ENCODE measurements around the gene LFNG.

LFNG gene

DNA sequence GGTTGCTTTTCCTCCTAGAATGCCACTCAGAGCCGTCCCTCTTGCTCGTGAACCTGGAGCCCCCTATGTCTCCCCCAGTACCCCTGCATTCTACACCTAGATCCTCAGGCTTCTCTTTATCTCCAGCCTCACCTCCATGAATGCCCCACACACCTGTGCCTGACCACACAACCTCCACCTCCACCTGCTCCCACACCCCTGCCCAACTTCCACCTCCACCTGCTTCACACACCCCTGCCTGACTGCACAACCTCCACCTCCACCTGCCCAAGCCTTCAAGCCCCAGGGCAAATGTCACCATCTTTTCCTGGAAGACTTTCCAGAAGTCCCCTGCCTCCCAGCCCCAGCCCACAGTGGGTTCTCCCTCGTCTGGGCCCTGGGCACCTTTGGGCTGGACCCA, 6.9 kb upstream of the LFNG start:
- ChIA-PET POLR2A (no interaction called here), CTCF (no interaction called here)

DNA sequence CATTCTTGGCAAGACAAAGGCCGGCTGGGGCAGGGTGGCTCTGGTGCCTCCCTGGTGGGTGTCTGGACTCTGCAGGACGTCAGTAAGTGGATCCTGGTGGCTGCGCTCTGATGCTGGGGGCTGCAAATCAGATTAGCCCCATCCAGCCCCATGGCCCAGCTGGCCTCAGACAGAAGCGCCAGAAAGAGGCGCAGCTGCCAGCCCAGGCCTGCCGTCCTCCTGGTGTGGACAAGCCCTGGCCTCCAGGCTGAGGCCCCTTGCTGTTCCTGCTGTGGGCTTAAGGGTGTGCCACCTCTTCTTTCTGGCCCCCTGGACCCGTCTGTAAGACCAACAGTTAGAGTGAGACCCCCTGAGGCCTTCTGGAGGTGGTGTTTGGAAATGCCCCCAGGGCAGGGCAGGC, 5.9 kb upstream of the LFNG start:
- ChIA-PET CTCF (no interaction called here), POLR2A (no interaction called here)
- no peak for DNase-seq (ENCODE audit: extremely low spot score)
- TF ChIP-seq HDGF (IDR thresholded peaks at IDR 0.05; ENCODE audit: borderline replicate concordance): no peak
- TF ChIP-seq FOXK2 (IDR thresholded peaks at IDR 0.05): no peak
- TF ChIP-seq SP1 (IDR thresholded peaks at IDR 0.05): no peak
- no peak for TF ChIP-seq TARDBP (IDR thresholded peaks at IDR 0.05)
- TF ChIP-seq CTBP1 (IDR thresholded peaks at IDR 0.05; ENCODE audit: borderline replicate concordance): no peak
- no peak for TF ChIP-seq BHLHE40 (IDR thresholded peaks at IDR 0.05; ENCODE audit: borderline replicate concordance)
- TF ChIP-seq NFRKB (IDR thresholded peaks at IDR 0.05): no peak
- no peak for TF ChIP-seq ELF4 (IDR thresholded peaks at IDR 0.05)
- no peak for TF ChIP-seq SUZ12 (IDR thresholded peaks at IDR 0.05)
- no peak for TF ChIP-seq LEF1 (IDR thresholded peaks at IDR 0.05; ENCODE audit: borderline replicate concordance)
- TF ChIP-seq FOXA1 (IDR thresholded peaks at IDR 0.05): no peak
- TF ChIP-seq ARNT (IDR thresholded peaks at IDR 0.05): no peak
- no peak for TF ChIP-seq L3MBTL2 (conservative IDR thresholded peaks at IDR 0.05)

More for the DNA sequence above, 6.9 kb upstream of the LFNG start:
- TF ChIP-seq ZNF384 (IDR thresholded peaks at IDR 0.05) (no peak), HDGF (IDR thresholded peaks at IDR 0.05; ENCODE audit: borderline replicate concordance) (no peak), CTBP1 (IDR thresholded peaks at IDR 0.05; ENCODE audit: borderline replicate concordance) (no peak), NFRKB (IDR thresholded peaks at IDR 0.05) (no peak), FOXK2 (IDR thresholded peaks at IDR 0.05) (no peak), ARNT (IDR thresholded peaks at IDR 0.05) (no peak), SUZ12 (IDR thresholded peaks at IDR 0.05) (no peak), SP1 (IDR thresholded peaks at IDR 0.05) (no peak), ELF4 (IDR thresholded peaks at IDR 0.05) (no peak), LEF1 (IDR thresholded peaks at IDR 0.05; ENCODE audit: borderline replicate concordance) (no peak)
- no peak for DNase-seq (ENCODE audit: extremely low spot score)

DNA sequence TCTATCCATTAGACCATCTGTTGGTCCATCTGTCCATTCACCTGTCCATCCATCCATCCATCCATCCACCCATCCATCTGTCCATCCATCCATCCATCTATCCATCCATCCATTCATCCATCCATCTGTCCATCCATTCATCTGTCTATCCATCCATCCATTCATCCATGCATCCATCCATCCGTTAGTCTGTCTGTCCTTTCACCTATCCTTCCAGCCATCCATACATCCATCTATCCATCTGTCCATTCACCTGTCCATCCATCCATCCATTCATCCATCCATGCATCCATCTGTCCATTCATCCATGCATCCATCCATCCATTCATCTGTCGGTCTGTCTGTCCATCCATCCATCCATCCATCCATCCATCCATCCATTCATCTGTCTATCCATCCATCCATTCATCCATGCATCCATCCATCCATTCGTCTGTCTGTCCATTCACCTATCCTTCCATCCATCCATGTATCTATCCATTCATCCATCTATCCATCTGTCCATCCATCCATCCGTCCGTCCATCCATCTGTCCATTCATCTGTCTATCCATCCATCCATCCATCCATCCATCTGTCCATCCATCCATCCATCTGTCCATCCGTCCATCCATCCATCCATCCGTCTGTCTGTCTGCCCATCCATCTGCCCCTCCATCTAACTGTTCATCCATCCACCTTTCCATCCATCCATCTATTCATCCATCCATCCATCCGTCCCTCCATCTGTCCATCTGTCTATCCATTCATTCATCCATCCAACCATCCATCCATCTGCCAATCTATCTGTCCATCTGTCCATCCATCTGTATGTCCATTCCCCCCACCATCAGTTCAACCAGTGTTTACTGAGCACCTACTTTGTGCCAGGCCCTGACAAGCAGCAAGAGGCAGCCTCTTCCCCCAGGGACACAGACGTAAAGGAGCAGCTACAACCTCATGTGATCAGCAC, 4.8 kb upstream of the LFNG start:
- POLR2A ChIA-PET: no interaction called here
- CTCF ChIA-PET: no interaction called here
- DNase-seq (ENCODE audit: extremely low spot score): no peak
- no peak for TF ChIP-seq FOXM1 (IDR thresholded peaks at IDR 0.05; ENCODE audit: borderline replicate concordance)
- no peak for TF ChIP-seq FOXA1 (IDR thresholded peaks at IDR 0.05)
- TF ChIP-seq CTBP1 (IDR thresholded peaks at IDR 0.05; ENCODE audit: borderline replicate concordance): no peak
- no peak for TF ChIP-seq TARDBP (IDR thresholded peaks at IDR 0.05)
- TF ChIP-seq ELF4 (IDR thresholded peaks at IDR 0.05): no peak
- TF ChIP-seq, protein P1, sequence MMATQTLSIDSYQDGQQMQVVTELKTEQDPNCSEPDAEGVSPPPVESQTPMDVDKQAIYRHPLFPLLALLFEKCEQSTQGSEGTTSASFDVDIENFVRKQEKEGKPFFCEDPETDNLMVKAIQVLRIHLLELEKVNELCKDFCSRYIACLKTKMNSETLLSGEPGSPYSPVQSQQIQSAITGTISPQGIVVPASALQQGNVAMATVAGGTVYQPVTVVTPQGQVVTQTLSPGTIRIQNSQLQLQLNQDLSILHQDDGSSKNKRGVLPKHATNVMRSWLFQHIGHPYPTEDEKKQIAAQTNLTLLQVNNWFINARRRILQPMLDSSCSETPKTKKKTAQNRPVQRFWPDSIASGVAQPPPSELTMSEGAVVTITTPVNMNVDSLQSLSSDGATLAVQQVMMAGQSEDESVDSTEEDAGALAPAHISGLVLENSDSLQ (IDR thresholded peaks at IDR 0.05): no peak; the same call in 1 of the 2 replicates
- no peak for TF ChIP-seq ARNT (IDR thresholded peaks at IDR 0.05)
- TF ChIP-seq LEF1 (IDR thresholded peaks at IDR 0.05; ENCODE audit: borderline replicate concordance): no peak
- no peak for TF ChIP-seq HDGF (IDR thresholded peaks at IDR 0.05; ENCODE audit: borderline replicate concordance)

DNA sequence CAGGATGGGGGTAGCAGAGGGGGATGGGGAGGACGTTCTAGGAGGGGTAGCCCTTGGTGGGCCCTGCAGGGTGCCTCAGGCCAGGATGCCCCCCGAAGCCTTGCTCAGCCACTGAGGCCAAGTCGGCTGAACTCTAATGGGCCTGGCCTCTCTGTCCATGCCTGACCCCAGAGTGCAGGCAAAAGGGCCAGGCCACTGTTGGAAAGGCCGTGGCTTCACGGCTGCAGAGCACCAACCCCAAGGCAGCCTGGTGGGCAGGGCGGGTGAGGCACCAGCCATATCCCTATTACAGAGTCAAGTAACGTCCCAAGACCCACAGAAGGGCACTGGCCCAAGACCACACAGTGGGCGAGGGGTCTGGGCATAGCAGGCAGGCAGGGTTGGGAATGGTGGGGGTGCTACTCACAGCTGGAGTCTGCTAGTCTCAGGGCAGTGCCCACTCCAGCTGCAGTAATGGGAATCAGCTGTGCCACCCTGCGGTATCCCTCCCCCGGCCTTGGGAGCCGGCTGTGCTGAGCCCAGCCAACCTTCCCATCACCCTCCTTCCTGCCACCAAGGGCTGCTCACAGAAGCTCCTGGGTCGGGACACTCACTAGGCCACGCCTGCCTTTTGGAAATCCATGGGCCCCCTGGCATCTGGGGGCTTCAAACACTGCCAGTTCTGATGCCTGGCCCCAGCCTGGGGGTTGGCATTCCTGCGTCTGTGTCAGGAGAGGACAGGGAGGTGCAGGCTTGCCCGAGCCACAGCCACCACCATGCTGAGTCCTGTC, 4.0 kb upstream of the LFNG start:
- POLR2A ChIA-PET: no interaction called here
- DNase-seq (ENCODE audit: extremely low spot score): no peak
- CTCF ChIA-PET: no interaction called here
- TF ChIP-seq NFRKB (IDR thresholded peaks at IDR 0.05): no peak
- no peak for TF ChIP-seq SP1 (IDR thresholded peaks at IDR 0.05)
- TF ChIP-seq, protein P1 (IDR thresholded peaks at IDR 0.05): no peak
- no peak for TF ChIP-seq HDGF (IDR thresholded peaks at IDR 0.05; ENCODE audit: borderline replicate concordance)
- no peak for TF ChIP-seq BHLHE40 (IDR thresholded peaks at IDR 0.05; ENCODE audit: borderline replicate concordance)
- no peak for TF ChIP-seq ZNF384 (IDR thresholded peaks at IDR 0.05)
- TF ChIP-seq FOXA1 (IDR thresholded peaks at IDR 0.05): no peak
- TF ChIP-seq FOXM1 (IDR thresholded peaks at IDR 0.05; ENCODE audit: borderline replicate concordance): no peak
- TF ChIP-seq FOXK2 (IDR thresholded peaks at IDR 0.05): no peak
- TF ChIP-seq LEF1 (IDR thresholded peaks at IDR 0.05; ENCODE audit: borderline replicate concordance): no peak
- TF ChIP-seq CTBP1 (IDR thresholded peaks at IDR 0.05; ENCODE audit: borderline replicate concordance): no peak
- no peak for TF ChIP-seq L3MBTL2 (conservative IDR thresholded peaks at IDR 0.05)
- TF ChIP-seq ARNT (IDR thresholded peaks at IDR 0.05): no peak
- no peak for TF ChIP-seq SUZ12 (IDR thresholded peaks at IDR 0.05)
- TF ChIP-seq TARDBP (IDR thresholded peaks at IDR 0.05): no peak
- no peak for TF ChIP-seq ELF4 (IDR thresholded peaks at IDR 0.05)

DNA sequence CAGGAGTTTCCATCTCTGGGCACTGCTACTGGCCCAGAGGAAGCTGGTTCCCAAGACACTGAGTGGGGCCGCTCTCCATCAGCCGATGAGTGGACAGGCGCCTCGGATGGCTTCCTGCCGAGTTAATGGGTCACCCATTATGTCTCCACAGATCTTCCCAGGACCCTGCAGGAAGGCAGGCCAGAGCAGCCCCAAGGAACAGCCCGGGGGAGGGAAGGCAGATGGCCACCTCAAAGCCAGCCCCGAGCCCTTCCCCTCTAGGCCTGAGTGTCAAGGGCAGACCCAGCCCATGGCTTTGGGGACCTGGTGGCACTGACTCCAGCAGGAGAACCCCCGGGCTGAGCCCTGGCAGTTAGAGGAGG, 3.4 kb upstream of the LFNG start:
- no peak for DNase-seq (ENCODE audit: extremely low spot score)
- CTCF ChIA-PET: no interaction called here
- TF ChIP-seq ZNF384 (IDR thresholded peaks at IDR 0.05): no peak
- TF ChIP-seq SUZ12 (IDR thresholded peaks at IDR 0.05): no peak
- no peak for TF ChIP-seq CTBP1 (IDR thresholded peaks at IDR 0.05; ENCODE audit: borderline replicate concordance)
- no peak for TF ChIP-seq HDGF (IDR thresholded peaks at IDR 0.05; ENCODE audit: borderline replicate concordance)
- POLR2A ChIA-PET: no interaction called here

DNA sequence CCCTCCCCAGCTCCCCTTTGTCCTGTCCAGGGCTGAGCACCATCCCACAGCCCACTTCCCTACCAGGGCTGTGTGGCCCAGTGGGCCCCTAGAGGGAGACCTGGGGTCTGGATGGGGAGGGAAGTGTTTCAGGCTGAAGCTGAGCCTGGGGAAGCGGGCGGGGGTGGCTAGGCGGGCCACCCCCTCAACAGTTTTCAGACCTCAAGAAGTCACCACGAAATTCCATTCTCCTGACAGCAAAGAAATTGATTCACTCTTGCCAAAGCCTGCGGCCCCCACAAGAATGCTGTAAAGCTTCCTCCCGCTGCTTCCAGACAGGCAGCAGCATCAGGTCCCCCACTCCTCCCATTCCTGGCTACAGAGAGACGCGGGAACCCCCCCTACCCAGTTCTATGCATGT, 2.5 kb upstream of the LFNG start:
- ChIA-PET CTCF (no interaction called here), POLR2A (no interaction called here)
- TF ChIP-seq LEF1 (IDR thresholded peaks at IDR 0.05; ENCODE audit: borderline replicate concordance): no peak
- TF ChIP-seq ELF4 (IDR thresholded peaks at IDR 0.05): no peak
- no peak for TF ChIP-seq FOXK2 (IDR thresholded peaks at IDR 0.05)
- TF ChIP-seq FOXA1 (IDR thresholded peaks at IDR 0.05): no peak
- TF ChIP-seq SP1 (IDR thresholded peaks at IDR 0.05): no peak
- TF ChIP-seq ZNF384 (IDR thresholded peaks at IDR 0.05): no peak
- TF ChIP-seq CTBP1 (IDR thresholded peaks at IDR 0.05; ENCODE audit: borderline replicate concordance): no peak
- TF ChIP-seq BHLHE40 (IDR thresholded peaks at IDR 0.05; ENCODE audit: borderline replicate concordance): no peak
- TF ChIP-seq L3MBTL2 (conservative IDR thresholded peaks at IDR 0.05): no peak
- TF ChIP-seq TARDBP (IDR thresholded peaks at IDR 0.05): no peak
- no peak for TF ChIP-seq HDGF (IDR thresholded peaks at IDR 0.05; ENCODE audit: borderline replicate concordance)
- TF ChIP-seq SUZ12 (IDR thresholded peaks at IDR 0.05): no peak
- no peak for TF ChIP-seq ARNT (IDR thresholded peaks at IDR 0.05)
- TF ChIP-seq FOXM1 (IDR thresholded peaks at IDR 0.05; ENCODE audit: borderline replicate concordance): no peak
- no peak for DNase-seq (ENCODE audit: extremely low spot score)

Measured in HEK293T (cell line).